HepG2 (cell line): ENCODE data around the gene KRT10. TPM values are rescaled to one million over a fixed set of nuclear protein-coding genes. Genes with fewer than 3 reads are reported as not detected.

ENCODE experiments used
- HNRNPLL ChIP-seq: fragments of 200-400 bp; formaldehyde crosslinking; IDR thresholded peaks from 2 replicates; pipeline ENCODE4 v1.6.1; 2017; ENCODE audit warnings: mild to moderate bottlenecking, low read depth, low read length; ENCODE audit not compliant: poor library complexity, severe bottlenecking
- MTA1 ChIP-seq: sonication (generic); formaldehyde crosslinking; IDR thresholded peaks from 2 replicates; pipeline ENCODE4 v1.4.0; 2020; ENCODE audit warnings: missing genetic modification reagents, mild to moderate bottlenecking, borderline replicate concordance
- MXD1 ChIP-seq: sonication (generic); formaldehyde crosslinking; IDR thresholded peaks from 2 replicates; pipeline ENCODE4 v1.4.0; 2020; ENCODE audit warnings: mild to moderate bottlenecking, missing genetic modification reagents
- MYPOP ChIP-seq: sonication (generic); formaldehyde crosslinking; IDR thresholded peaks from 2 replicates; pipeline ENCODE4 v1.8.1; 2023; ENCODE audit warnings: mild to moderate bottlenecking, moderate library complexity, missing genetic modification reagents
- NBN ChIP-seq: fragments of 450-650 bp; conservative IDR thresholded peaks from 2 replicates; pipeline ENCODE4 v1.6.1; 2017
- NPAS2 ChIP-seq: sonication (generic); formaldehyde crosslinking; IDR thresholded peaks from 2 replicates; pipeline ENCODE4 v1.8.0; 2022; ENCODE audit warnings: mild to moderate bottlenecking, missing genetic modification reagents, borderline replicate concordance
- PAXIP1 ChIP-seq: sonication (generic); formaldehyde crosslinking; conservative IDR thresholded peaks from 2 replicates; pipeline ENCODE4 v1.4.0; 2020; ENCODE audit warnings: mild to moderate bottlenecking, missing genetic modification reagents, moderate library complexity
- RNF2 ChIP-seq: fragments of 450-650 bp; conservative IDR thresholded peaks from 2 replicates; pipeline ENCODE4 v1.6.1; 2016; ENCODE audit warnings: low read depth
- USF2 ChIP-seq, 2 experiments: sonication (generic) in 1 of 2; formaldehyde crosslinking in 1 of 2; IDR thresholded peaks; 2 replicates each; pipeline versions ENCODE4 v1.5.1 to v1.6.1; 2011 to 2020; ENCODE audit warnings: borderline replicate concordance in 1 of 2, low read depth in 1 of 2, low read length in 1 of 2, mild to moderate bottlenecking in 1 of 2, missing genetic modification reagents in 1 of 2, moderate library complexity in 1 of 2
- ZBTB7A ChIP-seq: sonication (generic); formaldehyde crosslinking; IDR thresholded peaks from 2 replicates; pipeline ENCODE4 v1.8.0; 2022; ENCODE audit warnings: mild to moderate bottlenecking, missing genetic modification reagents
- ZFX ChIP-seq: sonication (generic); formaldehyde crosslinking; IDR thresholded peaks from 2 replicates; pipeline ENCODE4 v1.4.0; 2020; ENCODE audit warnings: mild to moderate bottlenecking, low read depth, missing genetic modification reagents, moderate library complexity
- ZNF138 ChIP-seq: sonication (generic); formaldehyde crosslinking; IDR thresholded peaks from 2 replicates; pipeline ENCODE4 v1.5.0; 2020; ENCODE audit warnings: mild to moderate bottlenecking, low read depth, missing genetic modification reagents
- ZNF350 ChIP-seq: sonication (generic); formaldehyde crosslinking; IDR thresholded peaks from 2 replicates; pipeline ENCODE4 v1.4.0; 2020; ENCODE audit warnings: mild to moderate bottlenecking, low read depth, missing genetic modification reagents, borderline replicate concordance
- ZNF687 ChIP-seq: sonication (generic); formaldehyde crosslinking; IDR thresholded peaks from 2 replicates; pipeline ENCODE4 v1.5.1; 2020; ENCODE audit warnings: mild to moderate bottlenecking, missing genetic modification reagents, moderate library complexity
- ZNF883 ChIP-seq: sonication (generic); formaldehyde crosslinking; IDR thresholded peaks from 2 replicates; pipeline ENCODE4 v1.5.1; 2020; ENCODE audit warnings: mild to moderate bottlenecking, missing genetic modification reagents; ENCODE audit errors: not compliant biosample characterization
- polyA plus RNA-seq, 8 experiments: library from polyadenylated mRNA; depleted of rRNA in 3 of 8; stranded (reverse) in 7 of 8; unstranded in 1 of 8; fragments of >200 nt; fragmentation: Illumina TruSeq in 4 of 8; extraction: Trizol in 4 of 8; gene quantifications; 2 replicates each; pipeline versions ENCODE4 v1.2.1 to v1.2.3, GENCODE V29; 2011 to 2016; ENCODE audit warnings: low read depth in 4 of 8, missing spikeins in 1 of 8, mixed read lengths in 1 of 8; ENCODE audit not compliant: insufficient read depth in 1 of 8
- total RNA-seq, 5 experiments: library from RNA; depleted of rRNA; stranded (reverse); fragments of >200 nt; fragmentation: Illumina TruSeq; extraction: Trizol; gene quantifications; 2 replicates each; pipeline ENCODE4 v1.2.3, GENCODE V29; 2016; ENCODE audit warnings: low read depth in 1 of 5

The KRT10 gene
- total and polyA plus RNA-seq, 2 of the 13 experiments (the other 11 are each of a cell fraction or from before 2014, with no cell fraction given) = 25.1 to 27.5 TPM

GRCh38 chr17:40779181-40779909 lies 43.1 kb downstream of the KRT10 start (continued):
- TF ChIP-seq USF2 (IDR thresholded peaks at IDR 0.05; ENCODE audit: low read depth, low read length) (no peak), USF2 (CRISPR knock-in tag; IDR thresholded peaks at IDR 0.05; ENCODE audit: borderline replicate concordance) (no peak), ZNF687 (CRISPR knock-in tag) (peak; percentile 68), ZNF350 (0 out of 2 replicates have a peak, but pooled peaks have one; percentile 29), NBN (no peak), ZBTB7A (no peak), MXD1 (CRISPR knock-in tag) (0 out of 2 replicates have a peak, but pooled peaks have one; percentile 32), ZNF138 (no peak), ZFX (CRISPR knock-in tag) (peak; percentile 39; the same call in 1 of the 2 replicates), HNRNPLL (peak; percentile 61), MYPOP (peak; percentile 93; the same call in 1 of the 2 replicates), ZNF883 (CRISPR knock-in tag) (peak; percentile 27), NPAS2 (CRISPR knock-in tag) (no peak), RNF2 (peak; percentile 86), MTA1 (CRISPR knock-in tag) (0 out of 2 replicates have a peak, but pooled peaks have one; percentile 26), PAXIP1 (CRISPR knock-in tag) (peak; percentile 17; the same call in 1 of the 2 replicates)
